ENCODE results near the gene HNRNPU.

- peak; percentile 89 to 91 for TF ChIP-seq RAD21 (IDR thresholded peaks at IDR 0.05)
- no peak for TF ChIP-seq EGR1 (IDR thresholded peaks at IDR 0.05; ENCODE audit: low read depth in 2 of 2)
- TF ChIP-seq YY1 (IDR thresholded peaks at IDR 0.05): no peak
- peak; percentile 67 for TF ChIP-seq CTCF (IDR thresholded peaks at IDR 0.05; ENCODE audit: low read depth, low read length, missing input control)
- no peak for TF ChIP-seq TAF1 (conservative IDR thresholded peaks at IDR 0.05)
These were observed 63.1 kb downstream of the HNRNPU start for GRCh38 chr1:244801246-244801645.

All from liver (tissue), 3 donors.